HepG2 (cell line): ENCODE measurements around the gene GAS6.

Experiments
- PRDM10 ChIP-seq: sonication (generic); formaldehyde crosslinking; IDR thresholded peaks from 2 replicates; pipeline ENCODE4 v1.4.0; 2020; ENCODE audit warnings: low read depth, missing genetic modification reagents
- SNRNP70 ChIP-seq: fragments of 200-400 bp; formaldehyde crosslinking; IDR thresholded peaks from 2 replicates; pipeline ENCODE4 v1.6.1; 2017; ENCODE audit warnings: mild to moderate bottlenecking, low read depth, low read length, moderate library complexity

- no peak for TF ChIP-seq SNRNP70
- TF ChIP-seq PRDM10 (CRISPR knock-in tag) = no peak
Observed at GRCh38 chr13:113912596-113912995, 48.7 kb upstream of the GAS6 start.
